HEK293 (cell line): Measurements from ENCODE around the gene FAM76A.
"Not testable (repeated sequence)": the region's sequence is repeated elsewhere in the genome, so short reads cannot be mapped to it uniquely, and the experiment has no call there.

ENCODE experiments used
- CTCF ChIA-PET: fragments of 350-600 bp; formaldehyde crosslinking; extraction: SDS; loops from one replicate; lab custom pipeline; 2021; ENCODE audit warnings: antibody characterized with exemption; lab: Yijun Ruan, JAX
- POLR2A ChIA-PET: fragments of 300-600 bp; formaldehyde crosslinking; extraction: SDS; loops from one replicate; lab custom pipeline; 2020; ENCODE audit warnings: antibody characterized with exemption, inconsistent platforms; lab: Yijun Ruan, JAX
- H3K27ac ChIP-seq: fragments of 200-500 bp; sonication (Bioruptor generic); 2 replicates; pipeline ENCODE4 v1.5.1; 2014; ENCODE audit warnings: low read depth, low read length, control low read depth, inconsistent platforms; ENCODE audit errors: extremely low read depth
- H3K36me3 ChIP-seq, 2 experiments: fragments of 200-500 bp in 1 of 2; sonication (Bioruptor generic) in 1 of 2; 1 replicate in 1 of 2; 2 replicates in 1 of 2; pipeline ENCODE4 v1.5.1; 2014 to 2017; ENCODE audit warnings: inconsistent platforms in 2 of 2, low read length in 2 of 2; ENCODE audit not compliant: control insufficient read depth in 2 of 2, insufficient read depth in 1 of 2
- H3K4me1 ChIP-seq: fragments of 200-500 bp; sonication (Bioruptor generic); 2 replicates; pipeline ENCODE4 v1.5.1; 2014; ENCODE audit warnings: mild to moderate bottlenecking, low read length, inconsistent platforms; ENCODE audit not compliant: control insufficient read depth, insufficient read depth
- H3K4me3 ChIP-seq: 2 replicates; pipeline ENCODE4 v1.5.1; 2011; ENCODE audit warnings: low read depth, mild to moderate bottlenecking, control low read depth, low read length, moderate library complexity
- H3K9me3 ChIP-seq: fragments of 200-500 bp; sonication (Bioruptor generic); 2 replicates; pipeline ENCODE4 v1.5.1; 2014; ENCODE audit warnings: low read depth, low read length, inconsistent platforms; ENCODE audit not compliant: control insufficient read depth, insufficient read depth
- EGR2 ChIP-seq: fragments of 450-650 bp; formaldehyde crosslinking; IDR thresholded peaks from 2 replicates; pipeline ENCODE4 v1.5.1; 2016; ENCODE audit warnings: low read depth, missing biosample characterization, missing genetic modification characterization
- KLF1 ChIP-seq: fragments of 450-650 bp; formaldehyde crosslinking; IDR thresholded peaks from 2 replicates; pipeline ENCODE4 v1.5.1; 2016; ENCODE audit warnings: missing biosample characterization, missing genetic modification characterization
- KLF10 ChIP-seq: fragments of 450-650 bp; IDR thresholded peaks from 2 replicates; pipeline ENCODE4 v1.5.1; 2018; ENCODE audit warnings: missing biosample characterization, mild to moderate bottlenecking, missing genetic modification characterization
- KLF17 ChIP-seq: fragments of 450-650 bp; formaldehyde crosslinking; IDR thresholded peaks from 2 replicates; pipeline ENCODE4 v1.5.1; 2016; ENCODE audit warnings: missing biosample characterization, missing genetic modification characterization
- TSHZ1 ChIP-seq: fragments of 450-650 bp; formaldehyde crosslinking; IDR thresholded peaks from 2 replicates; pipeline ENCODE4 v1.5.1; 2016; ENCODE audit warnings: missing biosample characterization, missing genetic modification characterization, borderline replicate concordance
- ZBTB44 ChIP-seq: fragments of 450-650 bp; IDR thresholded peaks from 2 replicates; pipeline ENCODE4 v1.5.1; 2018; ENCODE audit warnings: missing biosample characterization, mild to moderate bottlenecking, missing genetic modification characterization
- ZBTB7A ChIP-seq: fragments of 450-650 bp; formaldehyde crosslinking; IDR thresholded peaks from 2 replicates; pipeline ENCODE4 v1.5.1; 2016; ENCODE audit warnings: low read depth, missing biosample characterization, missing genetic modification characterization
- ZFP3 ChIP-seq: fragments of 450-650 bp; formaldehyde crosslinking; IDR thresholded peaks from 2 replicates; pipeline ENCODE4 v1.5.1; 2016; ENCODE audit warnings: low read depth, missing biosample characterization, missing genetic modification characterization
- ZIC2 ChIP-seq: fragments of 450-650 bp; formaldehyde crosslinking; IDR thresholded peaks from 2 replicates; pipeline ENCODE4 v1.5.1; 2016; ENCODE audit warnings: missing biosample characterization, missing genetic modification characterization
- ZNF18 ChIP-seq: fragments of 450-650 bp; formaldehyde crosslinking; IDR thresholded peaks from 2 replicates; pipeline ENCODE4 v1.5.1; 2016; ENCODE audit warnings: missing biosample characterization, missing genetic modification characterization
- ZNF184 ChIP-seq: fragments of 450-650 bp; IDR thresholded peaks from 2 replicates; pipeline ENCODE4 v1.5.1; 2018; ENCODE audit warnings: missing biosample characterization, mild to moderate bottlenecking, missing genetic modification characterization
- ZNF239 ChIP-seq: fragments of 450-650 bp; formaldehyde crosslinking; IDR thresholded peaks from 2 replicates; pipeline ENCODE4 v1.5.1; 2016; ENCODE audit warnings: missing biosample characterization, missing genetic modification characterization
- ZNF24 ChIP-seq: fragments of 450-650 bp; formaldehyde crosslinking; IDR thresholded peaks from 2 replicates; pipeline ENCODE4 v1.5.1; 2016; ENCODE audit warnings: missing biosample characterization, missing genetic modification characterization
- ZNF280D ChIP-seq: fragments of 450-650 bp; formaldehyde crosslinking; IDR thresholded peaks from 2 replicates; pipeline ENCODE4 v1.5.1; 2016; ENCODE audit warnings: missing biosample characterization, missing genetic modification characterization
- ZNF302 ChIP-seq: fragments of 450-650 bp; formaldehyde crosslinking; IDR thresholded peaks from 2 replicates; pipeline ENCODE4 v1.5.1; 2016; ENCODE audit warnings: missing biosample characterization, missing genetic modification characterization, low read depth
- ZNF510 ChIP-seq: fragments of 450-650 bp; formaldehyde crosslinking; IDR thresholded peaks from 2 replicates; pipeline ENCODE4 v1.5.1; 2018; ENCODE audit warnings: mild to moderate bottlenecking, missing genetic modification characterization, missing biosample characterization; ENCODE audit not compliant: insufficient replicate concordance
- ZNF654 ChIP-seq: fragments of 450-650 bp; formaldehyde crosslinking; IDR thresholded peaks from 2 replicates; pipeline ENCODE4 v1.5.1; 2016; ENCODE audit warnings: low read depth, missing biosample characterization, missing genetic modification characterization
- ZNF664 ChIP-seq: fragments of 450-650 bp; formaldehyde crosslinking; IDR thresholded peaks from 2 replicates; pipeline ENCODE4 v1.5.1; 2016; ENCODE audit warnings: missing biosample characterization, missing genetic modification characterization
- ZNF777 ChIP-seq: fragments of 450-650 bp; formaldehyde crosslinking; IDR thresholded peaks from 2 replicates; pipeline ENCODE4 v1.5.1; 2017; ENCODE audit warnings: missing biosample characterization, missing genetic modification characterization, borderline replicate concordance
- ZSCAN30 ChIP-seq: fragments of 450-650 bp; IDR thresholded peaks from 2 replicates; pipeline ENCODE4 v1.5.1; 2018; ENCODE audit warnings: missing biosample characterization, mild to moderate bottlenecking, missing genetic modification characterization, moderate library complexity

Gene FAM76A

GRCh38 chr1:27789540-27790041 is 63.8 kb downstream of the FAM76A start (continued):
- no peak for TF ChIP-seq KLF17 (tag by site-specific recombination)
- TF ChIP-seq TSHZ1 = no peak
- no peak for TF ChIP-seq ZBTB44 (tag by site-specific recombination)
- no peak for TF ChIP-seq ZNF18 (tag by site-specific recombination)
- no peak for TF ChIP-seq ZNF664 (tag by site-specific recombination)

GRCh38 chr1:27790270-27790669 is 64.5 kb downstream of the FAM76A start:
- H3K27ac ChIP-seq, H3K4me1 ChIP-seq, H3K4me3 ChIP-seq, H3K9me3 ChIP-seq: not testable (repeated sequence)
- CTCF ChIA-PET = interaction anchor here (1.4 kb wide), 1 partner anchor 65 kb away, joined by 4 read pairs; no protein-coding TSS in a partner anchor
- POLR2A ChIA-PET = interaction anchor here (0.6 to 3.4 kb wide), 3 partner anchors 17 to 64 kb away, joined by 5 to 28 read pairs (median 9); partner anchors contain the start of genes PPP1R8 and STX12
- peaks cover 9 to 43% of the 10 kb centered on the region in 2 experiments; a peak in 2 of 3 replicates for H3K36me3 ChIP-seq

- ChIA-PET CTCF (no interaction called here), POLR2A (interaction anchor here (1.9 kb wide), 1 partner anchor 22 kb away, joined by 6 read pairs; the partner anchor contains the start of gene STX12)
Measured at GRCh38 chr1:27795601-27796000, 69.8 kb downstream of the FAM76A start.

More at GRCh38 chr1:27795601-27796000, 69.8 kb downstream of the FAM76A start:
- Histone ChIP-seq H3K9me3 (no peaks in the 10 kb centered on the region), H3K27ac (no peak overlapping the region), H3K4me3 (no peak overlapping the region), H3K36me3 (peaks cover 26 to 80% of the 10 kb centered on the region in 2 experiments; a peak in 2 of 3 replicates), H3K4me1 (no peaks in the 10 kb centered on the region)
- TF ChIP-seq ZNF302 (tag by site-specific recombination) (no peak), KLF1 (tag by site-specific recombination) (no peak), ZIC2 (no peak), ZNF777 (no peak), ZNF239 (tag by site-specific recombination) (no peak), EGR2 (tag by site-specific recombination) (no peak), ZBTB7A (no peak), ZNF24 (no peak), KLF10 (tag by site-specific recombination) (no peak), ZNF654 (tag by site-specific recombination) (no peak), ZNF510 (tag by site-specific recombination) (no peak), ZNF184 (tag by site-specific recombination) (no peak), ZNF280D (tag by site-specific recombination) (no peak), ZSCAN30 (no peak), ZFP3 (tag by site-specific recombination) (no peak)
